Retina (tissue), 1 donor: Measurements from ENCODE around the gene SCAPER.
"Not testable (repeated sequence)": the region's sequence is repeated elsewhere in the genome, so short reads cannot be mapped to it uniquely, and the experiment has no call there.

ENCODE experiments used
- DNase-seq: peaks from one replicate; pipeline ENCODE4 v3.0.0-alpha.2; 2016

Gene SCAPER

DNA sequence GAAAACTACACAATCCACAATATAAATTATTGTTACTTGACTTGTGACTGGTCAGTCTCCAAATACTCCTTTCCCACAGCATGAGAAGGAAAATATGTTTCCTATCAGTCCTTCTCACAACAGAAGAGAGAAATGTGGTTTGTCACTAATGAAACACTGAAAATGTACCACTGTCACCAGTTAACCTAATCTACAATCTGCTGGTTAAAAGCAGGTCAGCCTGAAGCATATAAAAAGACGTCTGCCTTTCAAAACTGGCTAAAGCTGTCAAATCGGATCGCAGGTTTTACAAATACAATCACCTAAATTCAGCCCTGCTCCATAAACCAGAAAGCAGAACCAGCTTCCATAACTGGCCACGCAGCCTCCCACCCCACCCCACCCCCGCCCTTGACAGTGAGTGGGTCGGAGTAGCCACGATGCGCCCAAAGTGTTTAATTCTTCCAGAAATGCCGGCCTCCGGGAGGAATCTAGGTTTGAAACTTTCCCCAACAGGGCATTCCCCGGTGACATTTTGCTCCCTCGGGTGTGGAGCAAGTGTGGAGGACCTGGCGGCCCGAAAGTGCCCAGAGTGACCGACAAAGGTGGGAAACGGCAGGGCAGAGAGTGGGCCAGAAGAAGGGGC lies 594.6 kb downstream of the SCAPER start:
- DNase-seq = no peak

DNA sequence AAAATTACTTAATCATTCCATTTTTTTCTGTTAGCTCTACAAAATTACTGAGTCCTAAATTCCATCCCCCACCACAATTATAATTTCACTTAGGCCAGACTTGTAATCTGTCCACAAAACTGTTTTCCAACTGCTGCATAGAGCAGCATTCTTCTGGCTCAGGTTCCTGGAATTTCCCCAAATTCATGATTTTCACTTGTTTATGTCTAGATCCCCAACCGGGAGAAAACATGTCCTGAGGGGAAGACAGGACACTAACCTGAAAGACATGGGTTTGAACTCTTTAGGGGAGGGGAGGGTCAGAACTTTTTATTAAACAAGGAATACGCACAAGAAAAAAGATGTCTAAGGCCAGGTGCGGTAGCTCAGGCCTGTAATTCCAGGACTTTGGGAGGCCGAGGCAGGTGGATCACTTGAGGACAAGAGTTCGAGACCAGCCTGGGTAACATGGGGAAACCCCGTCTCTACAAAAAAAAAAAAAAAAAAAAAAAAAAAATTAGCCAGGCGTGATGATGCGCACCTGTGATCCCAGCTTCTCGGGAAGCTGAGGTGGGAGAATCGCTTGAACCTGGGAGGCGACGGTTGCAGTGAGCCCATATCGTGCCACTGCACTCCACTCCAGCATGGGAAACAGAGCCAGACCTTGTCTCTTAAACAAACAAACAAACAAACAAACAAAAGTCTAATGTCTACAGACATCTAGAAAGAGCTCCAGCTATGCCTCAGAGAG lies 595.4 kb downstream of the SCAPER start:
- DNase-seq = no peak

DNA sequence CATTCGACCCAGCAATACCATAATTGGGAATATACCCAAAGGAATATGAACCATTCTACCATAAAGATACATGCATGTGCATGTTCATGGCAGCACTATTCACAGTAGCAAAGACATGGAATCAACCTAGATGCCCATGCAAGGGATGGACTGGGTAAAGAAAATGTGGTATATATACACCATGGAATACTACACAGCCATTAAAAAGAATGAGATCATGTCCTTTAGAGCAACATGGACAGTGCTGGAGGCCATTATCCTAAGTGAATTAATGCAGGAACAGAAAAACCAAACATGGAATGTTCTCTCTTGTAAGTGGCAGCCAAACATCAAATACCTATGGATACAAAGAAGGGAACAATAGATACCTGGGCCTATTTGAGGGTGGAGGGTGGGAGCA lies 601.2 kb downstream of the SCAPER start:
- DNase-seq = no peak

DNA sequence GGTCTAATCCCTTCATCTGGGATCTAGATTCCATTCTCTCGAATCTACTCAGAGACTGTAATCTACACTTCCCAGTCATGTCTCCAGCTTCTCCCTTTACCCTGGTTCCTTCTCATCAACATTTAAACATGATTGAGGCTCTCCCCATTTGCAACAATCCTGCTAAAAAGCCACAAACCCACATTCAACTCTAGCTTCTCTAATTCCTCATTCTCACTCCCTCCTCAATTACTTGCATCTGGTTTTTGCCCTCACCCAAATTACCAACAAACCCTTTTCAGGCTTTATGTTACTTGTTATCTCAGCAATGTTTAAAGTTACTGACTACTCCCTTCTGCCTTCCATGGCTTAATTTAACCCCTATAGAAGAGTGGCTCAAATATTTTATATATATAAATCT lies 605.4 kb downstream of the SCAPER start:
- no peak for DNase-seq

DNA sequence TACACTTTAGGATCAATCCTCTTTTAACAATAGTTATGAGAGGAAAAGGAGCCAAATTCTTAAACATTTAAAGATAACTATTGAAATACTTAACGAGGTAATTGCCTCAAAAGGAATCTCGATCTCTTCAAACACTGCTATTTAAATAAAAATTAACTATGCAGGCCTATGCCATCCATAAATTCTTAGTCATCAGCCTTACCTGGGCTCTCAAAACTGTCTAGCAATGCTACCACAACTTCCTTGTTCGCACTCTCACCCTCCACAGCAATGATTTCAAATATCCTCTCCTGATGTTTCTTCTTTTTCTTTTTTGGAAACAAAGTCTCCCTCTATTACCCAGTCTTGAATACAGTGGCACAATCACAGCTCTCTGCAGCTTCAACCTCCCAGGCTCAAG lies 606.2 kb downstream of the SCAPER start:
- no peak for DNase-seq

DNA sequence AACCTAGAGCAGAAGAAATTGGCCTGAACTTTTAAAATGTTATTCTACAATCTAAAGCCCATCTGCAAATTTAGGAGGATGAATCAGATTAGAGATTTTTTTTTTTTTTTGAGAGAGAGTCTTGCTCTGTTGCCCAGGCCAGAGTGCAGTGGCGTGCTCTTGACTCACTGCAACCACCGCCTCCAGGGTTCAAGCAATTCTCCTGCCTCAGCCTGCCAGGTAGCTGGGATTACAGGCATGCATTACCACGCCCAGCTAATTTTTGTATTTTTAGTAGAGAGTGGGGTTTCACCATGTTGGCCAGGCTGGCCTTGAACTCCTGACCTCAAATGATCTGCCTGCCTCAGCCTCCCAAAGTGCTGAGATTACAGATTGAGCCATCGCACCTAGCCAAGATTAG lies 607.2 kb downstream of the SCAPER start:
- DNase-seq = not testable (repeated sequence)
